Stomach (tissue), 4 donors: ENCODE data around the gene DACT2.

Experiments
- EP300 ChIP-seq: sonication (generic); formaldehyde crosslinking; IDR thresholded peaks from one replicate; pipeline ENCODE4 v1.6.1; 2017; ENCODE audit warnings: antibody characterized with exemption
- TF ChIP-seq, protein P1 (sequence below), 7 experiments: fragments of 450-650 bp in 4 of 7; fragments of 200-600 bp in 3 of 7; sonication (generic) in 3 of 7; IDR thresholded peaks; one replicate each; pipeline ENCODE4 v1.5.1; 2016 to 2019; ENCODE audit warnings: antibody characterized with exemption in 7 of 7, control low read depth in 2 of 7, mild to moderate bottlenecking in 1 of 7

DNA sequence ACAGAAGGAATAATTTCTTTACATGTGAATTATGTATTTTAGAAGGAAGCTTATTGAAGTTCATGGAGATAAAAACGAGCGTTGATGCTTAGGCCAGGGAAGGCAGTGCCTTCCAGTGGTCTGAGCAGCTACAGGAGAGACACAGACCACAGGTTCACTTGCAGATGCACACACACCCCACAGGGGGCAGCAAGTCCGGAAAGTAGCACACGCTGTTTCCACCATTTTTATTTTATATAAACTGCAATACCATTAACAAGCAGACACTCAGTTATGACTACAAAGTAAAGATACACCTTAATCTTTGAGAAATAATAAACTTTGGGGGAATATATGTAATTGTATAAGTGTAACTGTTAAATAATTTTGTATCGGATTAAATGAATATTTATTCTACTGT lies 13.5 kb upstream of the DACT2 start:
- TF ChIP-seq, protein P1, sequence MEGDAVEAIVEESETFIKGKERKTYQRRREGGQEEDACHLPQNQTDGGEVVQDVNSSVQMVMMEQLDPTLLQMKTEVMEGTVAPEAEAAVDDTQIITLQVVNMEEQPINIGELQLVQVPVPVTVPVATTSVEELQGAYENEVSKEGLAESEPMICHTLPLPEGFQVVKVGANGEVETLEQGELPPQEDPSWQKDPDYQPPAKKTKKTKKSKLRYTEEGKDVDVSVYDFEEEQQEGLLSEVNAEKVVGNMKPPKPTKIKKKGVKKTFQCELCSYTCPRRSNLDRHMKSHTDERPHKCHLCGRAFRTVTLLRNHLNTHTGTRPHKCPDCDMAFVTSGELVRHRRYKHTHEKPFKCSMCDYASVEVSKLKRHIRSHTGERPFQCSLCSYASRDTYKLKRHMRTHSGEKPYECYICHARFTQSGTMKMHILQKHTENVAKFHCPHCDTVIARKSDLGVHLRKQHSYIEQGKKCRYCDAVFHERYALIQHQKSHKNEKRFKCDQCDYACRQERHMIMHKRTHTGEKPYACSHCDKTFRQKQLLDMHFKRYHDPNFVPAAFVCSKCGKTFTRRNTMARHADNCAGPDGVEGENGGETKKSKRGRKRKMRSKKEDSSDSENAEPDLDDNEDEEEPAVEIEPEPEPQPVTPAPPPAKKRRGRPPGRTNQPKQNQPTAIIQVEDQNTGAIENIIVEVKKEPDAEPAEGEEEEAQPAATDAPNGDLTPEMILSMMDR (IDR thresholded peaks at IDR 0.05), result peak in 3 of 7 experiments; percentile 13 to 37 (median 20)
- TF ChIP-seq EP300, result no peak
